DND-41 (cell line): ENCODE measurements around the gene NLRP13.

ENCODE experiments used
- EZH2 ChIP-seq: IDR thresholded peaks from 3 replicates; pipeline ENCODE4 v1.6.1; 2012; ENCODE audit warnings: borderline replicate concordance, low read depth, mild to moderate bottlenecking, moderate library complexity, low read length, inconsistent platforms; ENCODE audit not compliant: severe bottlenecking
- TF ChIP-seq, protein P1 (sequence below): IDR thresholded peaks from 2 replicates; pipeline ENCODE4 v1.5.1; 2012; ENCODE audit warnings: borderline replicate concordance, low read length, moderate library complexity, mild to moderate bottlenecking; ENCODE audit not compliant: poor library complexity, severe bottlenecking; ENCODE audit errors: extremely low read depth

DNA sequence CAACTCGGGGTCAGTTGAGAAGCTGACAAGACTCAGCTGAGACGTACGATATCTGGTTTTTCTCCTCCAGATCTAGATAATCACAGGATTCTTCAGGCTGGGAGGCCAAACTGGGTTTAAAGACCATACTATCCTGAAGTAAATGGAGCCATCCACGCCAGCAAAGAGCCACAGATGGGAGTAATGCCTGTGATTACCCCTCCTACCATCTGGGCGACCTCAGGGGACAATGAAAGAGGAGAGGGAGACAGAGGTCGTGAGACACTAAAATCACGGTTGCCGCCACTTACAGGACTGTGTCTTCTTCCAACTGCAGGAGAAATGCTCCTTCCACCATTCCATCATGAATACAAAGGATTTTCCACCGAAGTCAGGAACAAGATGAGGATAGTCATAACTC is 3.1 kb upstream of the NLRP13 start:
- TF ChIP-seq, protein P1, sequence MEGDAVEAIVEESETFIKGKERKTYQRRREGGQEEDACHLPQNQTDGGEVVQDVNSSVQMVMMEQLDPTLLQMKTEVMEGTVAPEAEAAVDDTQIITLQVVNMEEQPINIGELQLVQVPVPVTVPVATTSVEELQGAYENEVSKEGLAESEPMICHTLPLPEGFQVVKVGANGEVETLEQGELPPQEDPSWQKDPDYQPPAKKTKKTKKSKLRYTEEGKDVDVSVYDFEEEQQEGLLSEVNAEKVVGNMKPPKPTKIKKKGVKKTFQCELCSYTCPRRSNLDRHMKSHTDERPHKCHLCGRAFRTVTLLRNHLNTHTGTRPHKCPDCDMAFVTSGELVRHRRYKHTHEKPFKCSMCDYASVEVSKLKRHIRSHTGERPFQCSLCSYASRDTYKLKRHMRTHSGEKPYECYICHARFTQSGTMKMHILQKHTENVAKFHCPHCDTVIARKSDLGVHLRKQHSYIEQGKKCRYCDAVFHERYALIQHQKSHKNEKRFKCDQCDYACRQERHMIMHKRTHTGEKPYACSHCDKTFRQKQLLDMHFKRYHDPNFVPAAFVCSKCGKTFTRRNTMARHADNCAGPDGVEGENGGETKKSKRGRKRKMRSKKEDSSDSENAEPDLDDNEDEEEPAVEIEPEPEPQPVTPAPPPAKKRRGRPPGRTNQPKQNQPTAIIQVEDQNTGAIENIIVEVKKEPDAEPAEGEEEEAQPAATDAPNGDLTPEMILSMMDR: no peak
- TF ChIP-seq EZH2: no peak
